ENCODE data around the gene CA9.
A peak's percentile ranks its signal among the peaks of the same experiment; 100 is the strongest.

Gene CA9

DNA sequence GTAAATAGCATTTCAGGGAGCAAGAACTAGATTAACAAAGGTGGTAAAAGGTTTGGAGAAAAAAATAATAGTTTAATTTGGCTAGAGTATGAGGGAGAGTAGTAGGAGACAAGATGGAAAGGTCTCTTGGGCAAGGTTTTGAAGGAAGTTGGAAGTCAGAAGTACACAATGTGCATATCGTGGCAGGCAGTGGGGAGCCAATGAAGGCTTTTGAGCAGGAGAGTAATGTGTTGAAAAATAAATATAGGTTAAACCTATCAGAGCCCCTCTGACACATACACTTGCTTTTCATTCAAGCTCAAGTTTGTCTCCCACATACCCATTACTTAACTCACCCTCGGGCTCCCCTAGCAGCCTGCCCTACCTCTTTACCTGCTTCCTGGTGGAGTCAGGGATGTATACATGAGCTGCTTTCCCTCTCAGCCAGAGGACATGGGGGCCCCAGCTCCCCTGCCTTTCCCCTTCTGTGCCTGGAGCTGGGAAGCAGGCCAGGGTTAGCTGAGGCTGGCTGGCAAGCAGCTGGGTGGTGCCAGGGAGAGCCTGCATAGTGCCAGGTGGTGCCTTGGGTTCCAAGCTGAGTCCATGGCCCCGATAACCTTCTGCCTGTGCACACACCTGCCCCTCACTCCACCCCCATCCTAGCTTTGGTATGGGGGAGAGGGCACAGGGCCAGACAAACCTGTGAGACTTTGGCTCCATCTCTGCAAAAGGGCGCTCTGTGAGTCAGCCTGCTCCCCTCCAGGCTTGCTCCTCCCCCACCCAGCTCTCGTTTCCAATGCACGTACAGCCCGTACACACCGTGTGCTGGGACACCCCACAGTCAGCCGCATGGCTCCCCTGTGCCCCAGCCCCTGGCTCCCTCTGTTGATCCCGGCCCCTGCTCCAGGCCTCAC lies at the start of gene CA9:
Gene CA9 (plus strand): TSS at position 797 of the 893 bp plus-strand sequence. CDS start 32 bp downstream, at position 829.
- TF ChIP-seq, protein P1, sequence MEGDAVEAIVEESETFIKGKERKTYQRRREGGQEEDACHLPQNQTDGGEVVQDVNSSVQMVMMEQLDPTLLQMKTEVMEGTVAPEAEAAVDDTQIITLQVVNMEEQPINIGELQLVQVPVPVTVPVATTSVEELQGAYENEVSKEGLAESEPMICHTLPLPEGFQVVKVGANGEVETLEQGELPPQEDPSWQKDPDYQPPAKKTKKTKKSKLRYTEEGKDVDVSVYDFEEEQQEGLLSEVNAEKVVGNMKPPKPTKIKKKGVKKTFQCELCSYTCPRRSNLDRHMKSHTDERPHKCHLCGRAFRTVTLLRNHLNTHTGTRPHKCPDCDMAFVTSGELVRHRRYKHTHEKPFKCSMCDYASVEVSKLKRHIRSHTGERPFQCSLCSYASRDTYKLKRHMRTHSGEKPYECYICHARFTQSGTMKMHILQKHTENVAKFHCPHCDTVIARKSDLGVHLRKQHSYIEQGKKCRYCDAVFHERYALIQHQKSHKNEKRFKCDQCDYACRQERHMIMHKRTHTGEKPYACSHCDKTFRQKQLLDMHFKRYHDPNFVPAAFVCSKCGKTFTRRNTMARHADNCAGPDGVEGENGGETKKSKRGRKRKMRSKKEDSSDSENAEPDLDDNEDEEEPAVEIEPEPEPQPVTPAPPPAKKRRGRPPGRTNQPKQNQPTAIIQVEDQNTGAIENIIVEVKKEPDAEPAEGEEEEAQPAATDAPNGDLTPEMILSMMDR (IDR thresholded peaks at IDR 0.05; ENCODE audit: low read depth, low read length) = no peak
- TF ChIP-seq EZH2phosphoT487 (IDR thresholded peaks at IDR 0.05; ENCODE audit: low read depth) = no peak
- no peaks in the 10 kb centered on the region for H4K20me1 ChIP-seq (ENCODE audit: insufficient read depth, low read length)

DNA sequence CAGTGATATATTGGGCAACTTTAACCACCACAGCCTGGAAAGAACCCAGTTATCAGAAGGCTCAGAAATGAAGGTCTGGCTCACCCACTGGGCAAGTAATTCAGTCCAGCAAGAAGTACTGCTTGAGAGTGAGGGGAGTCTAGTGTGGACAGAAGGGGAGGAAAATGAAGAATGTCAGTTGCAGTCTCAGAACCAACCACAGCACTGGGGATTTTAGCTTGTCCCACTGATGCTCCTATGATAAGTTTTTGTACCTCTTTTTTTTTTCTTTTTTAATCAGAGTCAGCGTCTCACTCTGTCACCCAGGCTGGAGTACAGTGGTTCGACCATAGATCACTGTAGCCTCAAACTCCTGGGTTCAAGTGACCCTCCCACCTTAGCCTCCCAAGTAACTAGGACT lies 46.2 kb upstream of the CA9 start:
- Histone ChIP-seq H3K4me2 (ENCODE audit: low read length) (peak overlapping the region; percentile 75), H3K4me1 (ENCODE audit: low read length) (peaks cover 17% of the 10 kb centered on the region), H3K27me3 (ENCODE audit: low read depth, low read length) (no peaks in the 10 kb centered on the region), H3K27ac (ENCODE audit: low read length) (peak overlapping the region; percentile 54), H3K36me3 (replicated peaks; ENCODE audit: low read depth, low read length) (no peaks in the 10 kb centered on the region), H4K20me1 (ENCODE audit: insufficient read depth, low read length) (no peaks in the 10 kb centered on the region), H3K4me3 (ENCODE audit: low read length) (peak overlapping the region; percentile 30; the same call in 1 of the 2 replicates), H3K9me3 (ENCODE audit: insufficient read depth, low read length) (no peaks in the 10 kb centered on the region), H3K79me2 (ENCODE audit: low read length) (no peaks in the 10 kb centered on the region), H3K9ac (ENCODE audit: low read length) (peak overlapping the region; percentile 35; the same call in 1 of the 2 replicates), H2AFZ (ENCODE audit: low read depth, low read length) (no peak overlapping the region)
- TF ChIP-seq, protein P1 (IDR thresholded peaks at IDR 0.05; ENCODE audit: low read depth, low read length) = no peak
- no peak for TF ChIP-seq EZH2phosphoT487 (IDR thresholded peaks at IDR 0.05; ENCODE audit: low read depth)

More for the DNA sequence above, at the start of gene CA9:
- Histone ChIP-seq H3K9me3 (ENCODE audit: insufficient read depth, low read length) (no peaks in the 10 kb centered on the region), H3K27ac (ENCODE audit: low read length) (no peak within 1 kb of the TSS), H3K4me1 (ENCODE audit: low read length) (peaks cover 3% of the 10 kb centered on the region; the same call in 1 of the 2 replicates), H3K9ac (ENCODE audit: low read length) (peak within 1 kb of the TSS; percentile 22; the same call in 1 of the 2 replicates), H3K36me3 (replicated peaks; ENCODE audit: low read depth, low read length) (no peaks in the 10 kb centered on the region), H3K27me3 (ENCODE audit: low read depth, low read length) (peaks cover 10% of the 10 kb centered on the region), H3K4me2 (ENCODE audit: low read length) (peak within 1 kb of the TSS; percentile 53), H2AFZ (ENCODE audit: low read depth, low read length) (no peak within 1 kb of the TSS), H3K79me2 (ENCODE audit: low read length) (no peaks in the 10 kb centered on the region), H3K4me3 (ENCODE audit: low read length) (peak within 1 kb of the TSS; percentile 68)

DNA sequence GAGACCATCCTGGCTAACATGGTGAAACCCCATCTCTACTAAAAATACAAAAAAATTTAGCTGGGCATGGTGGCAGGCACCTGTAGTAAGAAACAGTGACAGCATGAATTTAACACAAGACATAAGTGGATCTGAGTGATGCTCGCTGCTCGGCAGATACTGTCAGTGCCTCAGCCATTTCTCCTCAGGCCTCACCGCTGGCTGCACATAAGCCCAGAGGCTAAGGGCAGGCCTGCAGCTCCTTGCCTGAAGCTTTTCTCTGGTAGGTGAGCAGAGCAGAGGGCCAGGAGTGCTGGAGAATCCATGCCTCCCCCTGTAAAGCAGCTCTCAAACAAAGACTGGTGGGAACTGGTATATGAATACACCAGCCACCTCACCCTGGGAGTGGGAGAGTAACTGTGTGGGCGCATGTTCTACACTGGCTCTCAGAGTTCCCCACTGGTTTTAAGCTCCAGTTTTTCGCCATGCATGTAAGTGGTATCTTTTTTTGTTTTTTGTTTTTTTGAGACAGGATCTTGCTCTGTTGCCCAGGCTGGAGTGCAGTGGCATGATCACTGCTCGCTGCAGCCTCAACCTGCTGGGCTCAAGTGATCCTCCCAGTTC lies 45.2 kb upstream of the CA9 start:
- H3K79me2 ChIP-seq (ENCODE audit: low read length) = no peaks in the 10 kb centered on the region

More for the DNA sequence above, 45.2 kb upstream of the CA9 start:
- no peaks in the 10 kb centered on the region for H4K20me1 ChIP-seq (ENCODE audit: insufficient read depth, low read length)
- no peak overlapping the region for H2AFZ ChIP-seq (ENCODE audit: low read depth, low read length)
- peaks cover 17% of the 10 kb centered on the region for H3K4me1 ChIP-seq (ENCODE audit: low read length)
- no peaks in the 10 kb centered on the region for H3K27me3 ChIP-seq (ENCODE audit: low read depth, low read length)
- H3K9ac ChIP-seq (ENCODE audit: low read length) = no peak overlapping the region
- H3K4me3 ChIP-seq (ENCODE audit: low read length) = no peak overlapping the region
- TF ChIP-seq, protein P1 (IDR thresholded peaks at IDR 0.05; ENCODE audit: low read depth, low read length) = no peak
- TF ChIP-seq EZH2phosphoT487 (IDR thresholded peaks at IDR 0.05; ENCODE audit: low read depth) = no peak
- H3K36me3 ChIP-seq (replicated peaks; ENCODE audit: low read depth, low read length) = no peaks in the 10 kb centered on the region
- no peak overlapping the region for H3K27ac ChIP-seq (ENCODE audit: low read length)
- H3K4me2 ChIP-seq (ENCODE audit: low read length) = no peak overlapping the region
- H3K9me3 ChIP-seq (ENCODE audit: insufficient read depth, low read length) = no peaks in the 10 kb centered on the region

Data from OCI-LY3 (cell line).